Type B pancreatic cell (in vitro differentiated cells): ENCODE data around the gene SPG11. TPM values are rescaled to one million over a fixed set of nuclear protein-coding genes. Genes with fewer than 3 reads are reported as not detected.

Experiments used
- DNase-seq: peaks from one replicate; pipeline ENCODE4 v3.0.0; 2021; ENCODE audit warnings: mixed read lengths; ENCODE audit not compliant: unreplicated experiment; ENCODE audit errors: extremely low spot score
- H3K27ac Mint-ChIP-seq: 2 replicates; pipeline ENCODE4 v1.8.0; 2021; ENCODE audit warnings: mild to moderate bottlenecking, mixed read lengths
- H3K27me3 Mint-ChIP-seq: 2 replicates; pipeline ENCODE4 v1.8.0; 2021; ENCODE audit warnings: mixed read lengths
- H3K36me3 Mint-ChIP-seq: 2 replicates; pipeline ENCODE4 v1.8.0; 2021; ENCODE audit warnings: mixed read lengths
- H3K4me1 Mint-ChIP-seq: one replicate; pipeline ENCODE4 v1.8.0; 2021; ENCODE audit warnings: mixed read lengths; ENCODE audit not compliant: unreplicated experiment
- H3K4me3 Mint-ChIP-seq: 2 replicates; pipeline ENCODE4 v1.8.0; 2021; ENCODE audit warnings: mild to moderate bottlenecking, mixed read lengths
- H3K9me3 Mint-ChIP-seq: 2 replicates; pipeline ENCODE4 v1.8.0; 2021; ENCODE audit warnings: mixed read lengths
- CTCF ChIP-seq: fragments of 200-600 bp; sonication (generic); conservative IDR thresholded peaks from 2 replicates; pipeline ENCODE4 v1.5.0; 2021; ENCODE audit warnings: antibody characterized with exemption, mild to moderate bottlenecking
- total RNA-seq: library from RNA; stranded (reverse); gene quantifications from 2 replicates; pipeline ENCODE4 v1.2.1, GENCODE V29; 2021; ENCODE audit warnings: low replicate concordance

SPG11 gene
- total RNA-seq, 1 donor from 2014 or later, result 80.4 TPM

DNA sequence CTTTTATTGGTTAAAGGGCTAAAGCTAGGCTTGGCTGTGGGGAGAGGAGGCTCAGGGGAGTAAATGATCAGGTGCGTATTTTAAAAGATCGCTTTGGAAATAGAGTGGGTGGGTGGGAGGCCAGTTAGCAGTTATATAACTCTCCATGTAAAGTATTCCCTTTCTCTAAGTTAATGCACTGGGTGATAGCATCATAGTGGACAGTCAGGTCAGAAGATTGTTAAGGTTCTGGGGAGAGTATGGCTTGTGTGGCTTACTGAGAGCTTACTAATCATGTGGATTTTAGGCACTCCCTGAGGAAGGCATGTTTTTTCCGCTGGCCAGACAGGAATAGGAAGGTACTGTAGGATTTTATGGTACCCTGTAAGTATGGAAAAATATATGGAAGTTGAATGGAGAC is 132.8 kb downstream of the SPG11 start:
- no peaks in the 10 kb centered on the region for H3K27me3 Mint-ChIP-seq
- H3K9me3 Mint-ChIP-seq, result no peaks in the 10 kb centered on the region
- peaks cover 3% of the 10 kb centered on the region for H3K4me1 Mint-ChIP-seq
- no peak for DNase-seq
- H3K4me3 Mint-ChIP-seq, result no peak overlapping the region
- H3K36me3 Mint-ChIP-seq, result no peaks in the 10 kb centered on the region
- no peak overlapping the region for H3K27ac Mint-ChIP-seq
- TF ChIP-seq CTCF, result no peak

DNA sequence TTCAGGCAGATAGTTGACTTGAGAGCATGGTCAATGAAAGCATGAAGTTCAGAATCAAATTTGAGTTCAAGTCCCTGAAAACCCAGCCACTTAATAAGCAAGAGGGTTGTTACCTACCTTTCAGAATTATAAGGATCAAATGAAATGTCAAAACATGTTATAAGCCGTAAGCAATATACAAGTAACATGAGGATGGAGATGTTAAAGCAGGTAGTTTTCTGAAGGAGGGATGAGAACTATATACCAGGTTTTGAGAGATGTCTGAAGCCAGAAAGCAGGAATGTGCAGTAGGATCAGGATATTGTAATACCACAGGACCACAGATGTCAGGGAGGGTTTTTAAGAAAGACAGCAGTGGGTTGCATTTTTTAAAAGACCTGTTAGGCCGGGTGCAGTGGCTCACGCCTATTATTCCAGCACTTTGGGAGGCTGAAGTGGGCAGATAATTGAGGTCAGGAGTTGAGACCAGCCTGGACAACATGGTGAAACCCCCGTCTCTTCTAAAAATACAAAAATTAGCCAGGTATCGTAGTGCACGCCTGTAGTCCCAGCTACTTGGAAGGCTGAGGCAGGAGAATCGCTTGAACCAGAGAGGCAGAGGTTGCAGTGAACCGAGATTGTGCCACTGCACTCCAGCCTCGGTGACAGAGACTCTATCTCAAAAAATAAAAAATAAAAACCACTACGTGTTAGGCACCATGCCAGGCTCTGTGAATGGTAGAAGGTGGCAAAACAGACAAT is 133.4 kb downstream of the SPG11 start:
- no peak for TF ChIP-seq CTCF
- no peaks in the 10 kb centered on the region for H3K36me3 Mint-ChIP-seq
- H3K4me1 Mint-ChIP-seq, result no peaks in the 10 kb centered on the region
- H3K9me3 Mint-ChIP-seq, result no peaks in the 10 kb centered on the region
- no peak for DNase-seq
- H3K4me3 Mint-ChIP-seq, result no peak overlapping the region
- no peaks in the 10 kb centered on the region for H3K27me3 Mint-ChIP-seq
- H3K27ac Mint-ChIP-seq, result no peak overlapping the region

- Mint-ChIP-seq H3K27me3 (no peaks in the 10 kb centered on the region), H3K4me3 (no peak overlapping the region), H3K36me3 (peaks cover 4% of the 10 kb centered on the region), H3K4me1 (no peaks in the 10 kb centered on the region), H3K9me3 (no peaks in the 10 kb centered on the region), H3K27ac (no peak overlapping the region)
- no peak for TF ChIP-seq CTCF
- no peak for DNase-seq
These were observed 136.2 kb downstream of the SPG11 start for GRCh38 chr15:44527241-44527640.

- Mint-ChIP-seq H3K27me3 (no peaks in the 10 kb centered on the region), H3K9me3 (no peaks in the 10 kb centered on the region), H3K36me3 (peaks cover 4% of the 10 kb centered on the region), H3K4me3 (no peak overlapping the region), H3K4me1 (no peaks in the 10 kb centered on the region), H3K27ac (no peak overlapping the region)
- TF ChIP-seq CTCF, result no peak
- DNase-seq, result no peak
These were observed 138.4 kb downstream of the SPG11 start for GRCh38 chr15:44525018-44525417.

DNA sequence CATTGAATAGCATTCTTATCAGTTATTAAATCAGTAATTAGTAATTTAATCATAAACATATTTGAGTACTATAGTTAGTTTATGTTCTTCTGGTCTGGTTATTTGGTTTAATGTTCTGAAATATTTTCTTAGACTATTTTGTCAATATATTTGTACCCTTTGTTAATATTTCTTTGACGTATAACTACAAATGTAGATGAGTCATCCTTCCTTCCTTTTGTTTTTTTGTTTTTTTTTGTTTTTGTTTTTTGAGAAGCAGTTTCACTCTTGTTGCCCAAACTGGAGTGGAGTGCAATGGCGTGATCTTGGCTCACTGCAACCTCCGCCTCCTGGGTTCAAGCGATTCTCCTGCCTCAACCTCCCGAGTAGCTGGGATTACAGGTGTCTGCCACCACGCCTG is 143.9 kb downstream of the SPG11 start:
- no peak for DNase-seq
- Mint-ChIP-seq H3K4me1 (no peaks in the 10 kb centered on the region), H3K4me3 (no peak overlapping the region), H3K27ac (no peak overlapping the region), H3K9me3 (no peaks in the 10 kb centered on the region), H3K36me3 (peaks cover 14% of the 10 kb centered on the region), H3K27me3 (no peaks in the 10 kb centered on the region)
- no peak for TF ChIP-seq CTCF
